HG03457 (cell line): ENCODE results near the gene CLEC12A.
"Not testable (repeated sequence)": the region's sequence is repeated elsewhere in the genome, so short reads cannot be mapped to it uniquely, and the experiment has no call there.

Experiments
- ATAC-seq: cut with Tn5 transposase; IDR thresholded peaks from one replicate; pipeline ENCODE4 v1.9.1; 2021; ENCODE audit warnings: moderate number of reproducible peaks; ENCODE audit not compliant: unreplicated experiment

The CLEC12A gene

DNA sequence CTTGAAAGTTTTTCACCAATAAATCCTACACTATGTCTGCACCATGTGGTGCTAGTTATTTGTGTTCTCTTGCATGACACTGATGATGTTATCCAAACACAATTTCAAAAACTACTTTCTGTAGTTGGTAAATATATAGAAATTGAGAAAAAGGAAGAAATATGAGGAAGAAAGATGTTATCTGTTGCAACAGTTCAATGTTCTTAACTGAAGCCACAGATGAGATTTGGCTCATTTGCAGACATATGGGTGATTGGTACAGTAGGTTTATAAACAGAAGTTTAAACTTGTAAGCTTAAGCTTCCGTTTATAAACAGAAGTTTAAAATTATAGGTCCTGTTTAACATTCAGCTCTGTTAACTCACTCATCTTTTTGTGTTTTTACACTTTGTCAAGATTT lies at the start of gene CLEC12A:
Gene CLEC12A, plus strand, starts transcription at position 229 of the 400 bp plus-strand sequence. CDS start 188 bp downstream, outside the sequence.
- no peak for ATAC-seq

GRCh38 chr12:9922429-9922828 lies 48.8 kb upstream of the CLEC12A start:
- ATAC-seq: no peak

GRCh38 chr12:9925705-9926393 lies 45.4 kb upstream of the CLEC12A start:
- no peak for ATAC-seq

DNA sequence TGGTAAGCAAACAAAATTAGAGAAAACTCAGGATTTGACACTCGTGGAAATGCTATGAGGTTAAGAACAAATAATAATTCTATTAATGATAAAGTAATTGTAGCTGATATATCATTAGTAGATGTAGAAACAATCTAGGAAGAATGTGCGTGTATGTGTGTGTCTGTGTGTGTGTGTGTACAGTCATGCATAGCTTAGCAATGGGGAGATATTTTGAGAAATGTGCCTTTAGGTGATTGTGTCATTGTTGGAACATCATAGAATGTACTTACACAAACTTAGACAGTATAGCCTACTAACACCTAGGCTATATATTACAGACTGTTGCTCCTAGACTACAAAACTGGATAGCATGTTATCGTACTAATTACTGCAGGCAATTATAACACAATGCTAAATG lies 44.3 kb upstream of the CLEC12A start:
- ATAC-seq: no peak

GRCh38 chr12:9928607-9929006 lies 42.6 kb upstream of the CLEC12A start:
- no peak for ATAC-seq

DNA sequence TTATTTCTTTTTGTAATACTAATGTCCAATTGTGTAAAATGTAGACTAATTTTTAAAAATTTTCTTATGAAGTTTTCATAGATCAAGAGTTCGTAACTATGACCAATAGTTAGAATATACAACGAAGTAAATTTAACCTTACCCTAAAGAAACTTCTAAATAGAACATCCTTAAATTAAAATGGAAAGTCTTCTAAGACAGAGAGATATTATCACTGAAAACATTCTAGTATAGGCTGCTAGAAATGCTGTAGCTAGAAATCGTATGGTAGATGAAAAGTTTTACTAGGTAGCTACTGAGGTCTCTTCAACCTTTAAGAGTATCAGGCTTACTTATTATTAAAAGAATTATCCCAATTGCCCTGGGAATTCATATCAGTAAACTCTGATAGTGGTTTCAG lies 40.0 kb upstream of the CLEC12A start:
- no peak for ATAC-seq

DNA sequence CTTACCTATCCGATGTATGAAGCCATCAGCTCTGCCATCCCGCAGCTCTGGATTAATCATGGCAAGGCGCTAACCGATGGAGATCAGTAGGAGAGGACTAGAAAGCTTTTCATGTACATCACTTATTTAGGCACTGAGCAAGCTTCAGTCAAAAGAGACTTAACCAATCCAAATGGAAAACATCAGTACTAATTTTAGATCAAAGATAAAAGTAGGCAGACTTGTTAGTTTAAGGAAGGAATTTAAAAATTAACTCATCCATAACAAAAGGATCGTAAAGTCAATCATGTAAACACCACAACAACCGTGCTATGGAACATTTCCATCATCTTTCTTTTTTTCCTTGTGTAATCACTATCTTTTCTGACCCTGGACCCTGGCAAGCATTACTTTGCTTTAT lies 38.9 kb upstream of the CLEC12A start, which contains the start of gene CLEC2A:
Gene CLEC2A, minus strand, starts transcription at position 101 of the 400 bp plus-strand sequence. Its CDS starts 41 bp downstream, at position 60.
- ATAC-seq: no peak

DNA sequence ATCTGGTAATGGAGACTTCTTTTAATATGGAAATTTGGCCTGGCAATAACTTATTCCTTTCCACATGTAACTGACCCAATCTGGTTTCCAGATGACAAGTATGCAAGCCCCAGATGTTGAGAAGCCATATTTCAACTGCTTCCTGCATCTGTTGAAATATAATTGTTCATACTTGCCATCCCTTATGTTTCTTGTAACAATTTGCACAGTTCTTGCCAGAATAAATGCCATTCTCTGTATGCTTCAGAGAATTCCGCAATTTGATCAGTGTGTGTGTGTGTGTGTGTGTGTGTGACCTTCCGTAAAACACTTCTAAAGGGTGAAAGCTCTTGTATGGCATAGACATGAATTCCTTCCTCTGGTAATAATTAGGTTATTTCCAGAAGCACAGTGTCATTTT lies 37.3 kb upstream of the CLEC12A start:
- ATAC-seq: no peak

GRCh38 chr12:9935026-9935425 lies 36.2 kb upstream of the CLEC12A start:
- ATAC-seq: no peak

DNA sequence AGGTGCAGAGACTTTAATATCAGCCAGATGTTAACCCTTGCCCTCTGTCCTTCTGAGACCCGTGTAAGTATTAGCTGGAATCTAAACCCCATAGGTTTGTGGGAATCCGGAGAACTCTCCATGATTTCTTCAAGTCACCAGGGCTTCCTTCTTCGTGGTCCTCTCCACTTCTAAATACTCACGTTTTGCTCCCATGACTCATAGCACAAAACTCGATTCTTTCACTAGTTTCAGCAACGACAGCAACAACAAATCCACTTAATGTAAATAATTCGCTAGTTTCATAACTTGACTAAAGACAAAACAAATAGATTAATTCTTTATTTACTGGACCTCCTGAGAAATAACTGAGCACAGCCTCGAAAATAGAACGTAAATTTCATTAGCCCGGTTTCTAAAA lies 34.6 kb upstream of the CLEC12A start:
- no peak for ATAC-seq

GRCh38 chr12:9940375-9940774 lies 30.8 kb upstream of the CLEC12A start:
- no peak for ATAC-seq

- ATAC-seq: no peak
Measured at GRCh38 chr12:9941838-9942237, 29.4 kb upstream of the CLEC12A start.

DNA sequence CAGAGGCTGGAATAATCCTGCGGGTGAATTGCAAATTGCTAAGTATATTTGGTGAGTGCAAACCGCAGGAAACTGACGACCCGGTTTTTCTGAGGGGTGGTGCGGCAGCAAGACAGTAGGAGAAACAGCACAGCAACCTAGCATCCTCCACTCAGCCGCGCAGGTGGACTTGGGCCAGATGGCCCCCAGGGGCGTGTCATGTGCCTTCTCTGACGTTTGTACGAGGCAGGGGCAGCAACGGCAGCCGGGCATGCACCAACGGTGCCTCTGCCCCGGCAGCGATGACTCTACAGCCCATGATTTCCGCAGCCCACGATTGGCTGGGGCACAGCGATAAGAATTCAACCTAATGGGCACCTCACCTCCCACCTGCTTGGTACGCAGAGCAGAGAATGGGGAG lies 28.0 kb upstream of the CLEC12A start:
- no peak for ATAC-seq

DNA sequence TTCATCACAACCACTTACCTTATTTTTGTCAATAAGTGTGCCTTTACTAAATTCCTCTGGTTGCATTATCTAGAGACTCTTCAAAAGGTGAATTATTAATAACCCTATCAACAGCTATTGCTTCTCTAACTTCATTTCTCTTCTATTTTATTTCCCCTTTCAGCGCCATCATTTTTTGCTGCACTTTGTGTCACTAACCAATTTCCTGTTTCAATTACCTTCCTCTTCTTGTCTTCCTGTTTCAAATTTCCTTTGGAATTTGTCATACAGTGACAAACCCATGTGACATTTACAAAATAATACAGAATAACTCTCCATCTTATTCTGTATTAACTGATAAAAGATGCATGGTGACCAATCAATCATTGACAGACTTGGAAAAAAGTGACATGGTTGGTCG lies 26.8 kb upstream of the CLEC12A start:
- no peak for ATAC-seq

DNA sequence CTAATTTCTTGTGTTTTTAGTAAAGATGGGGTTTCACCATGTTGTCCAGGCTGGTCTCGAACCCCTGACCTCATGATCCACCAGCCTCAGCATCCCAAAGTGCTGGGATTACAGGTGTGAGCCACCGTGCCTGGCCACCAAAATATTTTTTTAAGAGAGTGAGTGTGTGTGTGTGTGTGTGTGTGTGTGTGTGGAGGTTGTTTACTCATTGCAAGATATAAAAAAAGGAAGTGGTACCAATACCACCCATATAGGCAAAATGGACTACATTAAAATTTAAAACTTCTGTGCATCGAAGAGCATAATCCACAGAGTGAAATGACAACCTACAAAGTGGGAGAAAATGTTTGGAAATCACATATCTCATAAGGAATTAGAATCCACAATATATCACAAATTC lies 23.5 kb upstream of the CLEC12A start:
- ATAC-seq: no peak

GRCh38 chr12:9948606-9949296 lies 22.5 kb upstream of the CLEC12A start:
- peak; percentile 68 for ATAC-seq

GRCh38 chr12:9951026-9951675 lies 20.1 kb upstream of the CLEC12A start:
- no peak for ATAC-seq

- not testable (repeated sequence) for ATAC-seq
Measured at GRCh38 chr12:9952954-9953729, 18.1 kb upstream of the CLEC12A start.

GRCh38 chr12:9957834-9958233 lies 13.4 kb upstream of the CLEC12A start:
- ATAC-seq: no peak

- no peak for ATAC-seq
Measured at GRCh38 chr12:9960590-9960989, 10.6 kb upstream of the CLEC12A start.

DNA sequence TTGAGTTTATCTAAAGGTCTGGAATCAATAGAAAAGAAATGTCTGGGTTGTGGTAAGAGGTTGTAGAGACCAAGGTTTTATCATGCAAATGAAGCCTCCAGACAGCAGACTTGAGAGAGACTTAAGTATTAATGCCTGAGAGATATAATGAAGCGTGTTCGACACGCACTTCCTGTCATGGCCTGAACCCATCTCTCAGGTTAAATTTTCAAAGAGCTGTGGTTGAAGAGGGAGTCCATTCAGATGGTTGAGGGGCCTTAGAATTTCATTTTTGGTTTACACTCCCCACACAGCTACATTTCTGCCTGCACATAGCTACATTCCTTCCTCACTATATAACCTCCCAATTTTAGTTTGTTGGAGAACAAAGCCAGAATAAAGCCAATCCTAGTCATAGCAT lies 10.1 kb upstream of the CLEC12A start:
- no peak for ATAC-seq
